Right lobe of liver (tissue), 6 donors: ENCODE results near the gene GRIK2. TPM values are rescaled to one million over a fixed set of nuclear protein-coding genes. Genes with fewer than 3 reads are reported as not detected.

Source experiments
- ATAC-seq, 4 donors: fragments of 200-7000 bp; cut with Tn5 transposase; one replicate each; pipeline ENCODE4 v1.9.1; 2020; ENCODE audit warnings: mild to moderate bottlenecking in 4 of 4, moderate library complexity in 4 of 4
- DNase-seq, 3 donors: peaks; one replicate each; pipeline ENCODE4 v3.0.0-alpha.2; 2020
- H3K27ac ChIP-seq, 3 donors: fragments of 200-600 bp; one replicate each; pipeline ENCODE4 v1.8.0; 2022
- H3K27me3 ChIP-seq, 2 donors: fragments of 200-600 bp; one replicate each; pipeline ENCODE4 v1.8.0; 2022
- H3K36me3 ChIP-seq, 4 donors: fragments of 200-600 bp; sonication (generic) in 1 of 4; one replicate each; pipeline versions ENCODE4 v1.5.1 to v1.8.0; 2017 to 2022; ENCODE audit warnings: control low read depth in 1 of 4
- H3K4me1 ChIP-seq, 4 donors: fragments of 200-600 bp; sonication (generic) in 1 of 4; one replicate each; pipeline versions ENCODE4 v1.5.1 to v1.8.0; 2017 to 2022; ENCODE audit warnings: control low read depth in 1 of 4
- H3K4me3 ChIP-seq, 3 donors: fragments of 200-600 bp; one replicate each; pipeline ENCODE4 v1.8.0; 2022
- H3K9me3 ChIP-seq, 4 donors: fragments of 200-600 bp; sonication (generic) in 1 of 4; one replicate each; pipeline versions ENCODE4 v1.5.1 to v1.8.0; 2017 to 2022; ENCODE audit warnings: control low read depth in 1 of 4
- CTCF ChIP-seq, 4 donors: fragments of 200-600 bp in 3 of 4; fragments of 450-650 bp in 1 of 4; IDR thresholded peaks; one replicate each; pipeline versions ENCODE4 v1.5.1 to v1.8.0; 2016 to 2022; ENCODE audit warnings: antibody characterized with exemption in 4 of 4, mild to moderate bottlenecking in 2 of 4
- POLR2A ChIP-seq: fragments of 450-650 bp; IDR thresholded peaks from one replicate; pipeline ENCODE4 v1.6.1; 2017; ENCODE audit warnings: antibody characterized with exemption, mild to moderate bottlenecking
- WGBS: methylation state at CpG from one replicate; pipeline ENCODE4 v1.1.6; 2018; ENCODE audit warnings: low coverage, low lambda C conversion rate; ENCODE audit not compliant: insufficient coverage; ENCODE audit errors: missing lambda C conversion rate; 5-methylcytosine and 5-hydroxymethylcytosine counted together
- intact Hi-C, 2 donors: fragments of 100-400 bp; cut with DNase I; formaldehyde crosslinking; loops; one replicate each; pipeline versions ENCODE4 v1.11.2 to v1.14.1; 2022
- total RNA-seq, 6 experiments: library from RNA; depleted of rRNA in 2 of 6; stranded (reverse); fragments of >200 nt in 2 of 6; fragmentation: NEBNext Ultra II Directional in 3 of 6; extraction: Animal tissue kit (Norgen Biotek cat#: 25700) in 3 of 6; gene quantifications; one replicate each; pipeline versions ENCODE4 v1.1.0 to v1.2.4, GENCODE V29; 2016 to 2023
- donor health status: DM: no; HTN: yes; CAD: no.
- donor health status: DM: no; HTN: no; CAD: no.
- donor health status: DM: no; HTN: no; CAD: no.
- donor health status: DM: no; HTN: yes; CAD: no.
- donor health status: DM: no; HTN: yes; CAD: no.

The GRIK2 gene
- total RNA-seq, 6 experiments from 2014 or later: 0.04 to 0.24 (median 0.09) TPM; not detected in 3

DNA sequence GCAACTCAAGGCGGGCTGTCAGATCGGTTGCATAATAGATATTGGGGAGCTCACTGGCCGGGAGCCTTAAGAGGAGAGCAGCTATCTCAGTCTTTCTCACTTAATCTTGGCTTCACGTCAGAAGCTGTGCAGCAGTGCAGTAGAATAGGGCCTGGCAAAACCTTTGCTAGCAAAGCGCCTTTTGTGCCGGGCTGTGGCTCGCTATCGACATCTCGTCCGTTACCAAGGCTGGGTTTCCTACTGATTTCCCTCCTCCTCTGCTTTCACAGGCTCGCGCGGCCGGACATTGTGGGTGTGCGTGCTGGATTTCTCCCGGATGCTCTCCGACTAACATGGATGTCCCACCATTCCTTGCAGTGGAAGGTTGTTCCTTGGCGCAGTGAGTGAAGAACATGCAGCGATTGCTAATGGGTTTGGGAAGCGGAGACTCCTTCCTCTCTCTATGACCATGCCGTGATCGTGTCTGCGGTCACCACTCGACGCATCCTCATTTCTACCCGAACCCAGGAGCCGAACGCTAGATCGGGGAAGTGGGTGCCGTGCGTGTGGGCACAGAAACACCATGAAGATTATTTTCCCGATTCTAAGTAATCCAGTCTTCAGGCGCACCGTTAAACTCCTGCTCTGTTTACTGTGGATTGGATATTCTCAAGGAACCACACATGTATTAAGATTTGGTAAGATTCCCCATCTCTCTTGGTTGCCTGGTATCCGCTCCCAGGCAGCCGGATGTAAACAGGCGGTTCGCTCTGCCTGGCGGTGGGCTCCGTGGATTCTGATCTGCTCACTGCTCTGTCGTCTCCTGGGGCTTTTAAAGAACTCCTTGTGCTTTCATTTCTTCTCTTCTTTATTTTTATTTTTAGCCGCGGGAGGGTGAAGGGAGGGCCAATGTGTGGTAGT lies 5.5 kb downstream of the GRIK2 start:
- intact Hi-C loops: no loop called here
- Histone ChIP-seq H3K36me3 (no peaks in the 10 kb centered on the region), H3K9me3 (no peaks in the 10 kb centered on the region), H3K27ac (no peak overlapping the region), H3K4me1 (no peaks in the 10 kb centered on the region), H3K27me3 (peaks cover 0 to 4% of the 10 kb centered on the region in 2 donors), H3K4me3 (no peak overlapping the region)
- DNase-seq (no peak), ATAC-seq (no peak)
- 4% methylated on average over 37 of the region's 43 CpGs for WGBS
- TF ChIP-seq CTCF (IDR thresholded peaks at IDR 0.05) (no peak), POLR2A (no peak)

DNA sequence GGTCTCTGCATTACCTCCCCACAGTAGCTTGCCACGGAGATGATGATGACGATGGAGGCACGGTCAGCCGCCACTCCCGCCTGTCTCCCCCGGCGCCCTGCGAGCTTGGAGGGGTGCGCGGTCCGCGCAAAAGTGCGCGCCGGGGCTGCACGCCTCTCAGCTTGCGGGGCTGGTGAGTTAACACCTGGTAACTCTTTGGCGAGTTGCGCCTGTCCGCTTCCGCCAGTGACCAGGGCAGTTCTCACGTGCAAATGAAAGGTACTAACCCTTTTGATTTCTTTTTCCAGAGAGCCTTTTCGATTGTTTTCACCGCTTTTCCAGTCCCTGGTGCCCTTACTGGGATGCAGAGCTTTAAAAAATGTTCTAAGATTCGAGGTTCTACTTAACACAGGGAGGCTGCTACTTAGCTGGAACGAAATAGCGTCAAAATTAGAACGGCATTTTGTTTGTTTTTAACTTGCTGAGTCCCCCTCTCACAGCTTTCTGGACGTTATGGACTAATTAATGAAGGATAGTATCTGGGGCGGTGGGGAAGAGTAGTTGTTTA lies 6.2 kb downstream of the GRIK2 start:
- intact Hi-C loops: no loop called here
- 2% methylated on average over 23 of the region's 30 CpGs for WGBS
- no peaks in the 10 kb centered on the region for H3K9me3 ChIP-seq

DNA sequence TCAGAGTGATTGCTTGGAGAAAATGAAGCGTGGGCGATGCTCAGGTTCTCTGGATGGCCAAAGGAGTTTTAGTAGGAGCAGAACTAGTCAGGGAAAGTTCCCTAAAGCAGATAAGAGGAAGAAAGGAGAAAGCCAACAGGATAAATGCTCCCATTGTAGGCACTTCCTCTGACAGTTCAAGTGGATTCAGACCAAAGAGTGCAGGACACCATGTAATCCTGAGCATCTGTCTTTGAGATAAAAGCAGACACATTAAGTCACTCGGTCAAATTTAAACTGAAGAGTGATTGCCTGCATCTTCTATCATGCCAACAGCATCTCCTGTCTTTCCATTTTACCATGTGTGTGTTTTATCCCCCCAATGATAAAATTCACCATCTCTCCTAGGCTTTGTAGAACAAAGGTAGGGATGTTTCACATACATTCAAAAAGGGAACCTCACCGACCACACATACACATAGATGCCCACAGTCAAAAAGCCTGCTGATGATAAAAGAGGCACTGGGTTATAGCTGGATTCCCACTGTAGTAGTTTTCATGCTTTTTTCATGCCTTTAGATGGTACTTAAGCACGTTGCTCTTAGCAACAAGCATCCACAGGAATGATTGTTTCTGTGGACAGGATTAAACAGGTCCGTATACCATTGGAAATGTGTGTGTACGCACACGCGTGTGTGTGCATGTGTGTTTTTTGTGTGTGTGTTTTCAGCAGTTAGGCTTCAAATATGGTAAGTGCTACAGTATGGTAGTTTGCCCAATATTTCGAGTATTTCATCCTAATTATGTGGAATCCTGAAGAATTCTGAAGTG lies 7.0 kb downstream of the GRIK2 start:
- no peaks in the 10 kb centered on the region for H3K36me3 ChIP-seq
- H3K27me3 ChIP-seq: no peaks in the 10 kb centered on the region
- 31% methylated on average over 10 of the region's 10 CpGs for WGBS
- intact Hi-C loops: no loop called here
- no peaks in the 10 kb centered on the region for H3K9me3 ChIP-seq
- no peak overlapping the region for H3K27ac ChIP-seq
- TF ChIP-seq POLR2A: no peak
- no peak for TF ChIP-seq CTCF (IDR thresholded peaks at IDR 0.05)
- DNase-seq (no peak), ATAC-seq (no peak)
- no peaks in the 10 kb centered on the region for H3K4me1 ChIP-seq
- no peak overlapping the region for H3K4me3 ChIP-seq

More for the DNA sequence above, 6.2 kb downstream of the GRIK2 start:
- H3K27ac ChIP-seq: no peak overlapping the region
- H3K4me1 ChIP-seq: no peaks in the 10 kb centered on the region
- H3K4me3 ChIP-seq: no peak overlapping the region
- no peak for TF ChIP-seq CTCF (IDR thresholded peaks at IDR 0.05)
- no peak for TF ChIP-seq POLR2A
- no peaks in the 10 kb centered on the region for H3K36me3 ChIP-seq
- DNase-seq: no peak
- no peak for ATAC-seq
- peaks cover 0 to 4% of the 10 kb centered on the region in 2 donors for H3K27me3 ChIP-seq

- TF ChIP-seq CTCF (IDR thresholded peaks at IDR 0.05) (no peak), POLR2A (no peak)
- no peak overlapping the region for H3K4me3 ChIP-seq
- no peaks in the 10 kb centered on the region for H3K9me3 ChIP-seq
- intact Hi-C loops: no loop called here
- no peaks in the 10 kb centered on the region for H3K4me1 ChIP-seq
- ATAC-seq: no peak
- no peak overlapping the region for H3K27ac ChIP-seq
- no peaks in the 10 kb centered on the region for H3K27me3 ChIP-seq
- 34% methylated on average over 10 of the region's 10 CpGs for WGBS
- DNase-seq: no peak
- no peaks in the 10 kb centered on the region for H3K36me3 ChIP-seq
Observed at GRCh38 chr6:101401171-101401570, 7.7 kb downstream of the GRIK2 start.
